Activated naive CD4-positive, alpha-beta T cell treated with anti-CD3 and anti-CD28 coated beads for 36 hours (primary cell): ENCODE results near the gene CAMK2D. TPM values are rescaled to one million over a fixed set of nuclear protein-coding genes. Genes with fewer than 3 reads are reported as not detected.

ENCODE experiments used
- CTCF ChIA-PET: fragments of 350-600 bp; sonication (Branson Sonifier 250); formaldehyde crosslinking; loops from one replicate; lab custom pipeline; 2021; ENCODE audit warnings: antibody characterized with exemption; lab: Charles Lee
- DNase-seq: peaks from one replicate; pipeline ENCODE4 v3.0.0-alpha.2; 2020
- H3K27ac Mint-ChIP-seq: one replicate; pipeline ENCODE4 v1.8.0; 2021; ENCODE audit warnings: mild to moderate bottlenecking, mixed read lengths
- H3K27me3 Mint-ChIP-seq: one replicate; pipeline ENCODE4 v1.8.0; 2021; ENCODE audit warnings: low read depth, mixed read lengths
- H3K36me3 Mint-ChIP-seq: one replicate; pipeline ENCODE4 v1.8.0; 2021; ENCODE audit warnings: low read depth, mixed read lengths
- H3K4me1 Mint-ChIP-seq: one replicate; pipeline ENCODE4 v1.8.0; 2021; ENCODE audit warnings: low read depth, mixed read lengths
- H3K4me3 Mint-ChIP-seq: one replicate; pipeline ENCODE4 v1.8.0; 2021; ENCODE audit warnings: mild to moderate bottlenecking, moderate library complexity, mixed read lengths
- H3K9me3 Mint-ChIP-seq: one replicate; pipeline ENCODE4 v1.8.0; 2021; ENCODE audit warnings: mixed read lengths
- intact Hi-C: fragments of 100-400 bp; cut with micrococcal nuclease; formaldehyde crosslinking; loops from one replicate; pipeline ENCODE4 v1.15.1; 2023
- total RNA-seq, 2 experiments: library from RNA; stranded (reverse); gene quantifications; one replicate each; pipeline ENCODE4 v1.2.3, GENCODE V29; 2021

CAMK2D gene
- total RNA-seq, 2 experiments from 2014 or later: 75.7 to 78.3 TPM

GRCh38 chr4:113528395-113528794, 233.1 kb downstream of the CAMK2D start:
- Mint-ChIP-seq H3K9me3 (no peaks in the 10 kb centered on the region), H3K27ac (no peak overlapping the region), H3K27me3 (no peaks in the 10 kb centered on the region), H3K4me1 (peaks cover 13% of the 10 kb centered on the region), H3K36me3 (peaks cover 49% of the 10 kb centered on the region), H3K4me3 (no peak overlapping the region)
- intact Hi-C loops: no loop called here
- CTCF ChIA-PET: interaction anchor here (0.5 to 1.0 kb wide), 2 partner anchors 134 to 312 kb away, joined by 3 to 4 read pairs; no protein-coding TSS in a partner anchor
- no peak for DNase-seq

- H3K9me3 Mint-ChIP-seq: no peaks in the 10 kb centered on the region
- intact Hi-C loops: loop anchor here (2.0 kb wide), 1 partner anchor 79 kb away; no protein-coding TSS in a partner anchor
These were observed 236.0 kb downstream of the CAMK2D start for GRCh38 chr4:113525521-113525920.

GRCh38 chr4:113524505-113525186, 236.9 kb downstream of the CAMK2D start:
- Mint-ChIP-seq H3K9me3 (no peaks in the 10 kb centered on the region), H3K27me3 (no peaks in the 10 kb centered on the region), H3K36me3 (peaks cover 42% of the 10 kb centered on the region), H3K4me3 (no peak overlapping the region), H3K27ac (no peak overlapping the region), H3K4me1 (peaks cover 15% of the 10 kb centered on the region)
- CTCF ChIA-PET: interaction anchor here (1.1 kb wide), 1 partner anchor 17 kb away, joined by 3 read pairs; no protein-coding TSS in a partner anchor
- intact Hi-C loops: loop anchor here (1.0 to 5.0 kb wide), 5 partner anchors 15 to 238 kb away; no protein-coding TSS in a partner anchor
- no peak for DNase-seq

More at GRCh38 chr4:113525521-113525920, 236.0 kb downstream of the CAMK2D start:
- Mint-ChIP-seq H3K27ac (no peak overlapping the region), H3K36me3 (peaks cover 44% of the 10 kb centered on the region), H3K4me3 (no peak overlapping the region), H3K4me1 (peaks cover 13% of the 10 kb centered on the region), H3K27me3 (no peaks in the 10 kb centered on the region)
- DNase-seq: no peak
- CTCF ChIA-PET: interaction anchor here (0.6 kb wide), 1 partner anchor 160 kb away, joined by 4 read pairs; no protein-coding TSS in a partner anchor

- Mint-ChIP-seq H3K4me3 (no peak overlapping the region), H3K36me3 (peaks cover 41% of the 10 kb centered on the region), H3K27me3 (no peaks in the 10 kb centered on the region), H3K4me1 (peaks cover 15% of the 10 kb centered on the region), H3K27ac (no peak overlapping the region), H3K9me3 (no peaks in the 10 kb centered on the region)
- DNase-seq: no peak
- intact Hi-C loops: loop anchor here (1.0 to 5.0 kb wide), 5 partner anchors 15 to 238 kb away; no protein-coding TSS in a partner anchor
- CTCF ChIA-PET: interaction anchor here (1.1 to 1.5 kb wide), 2 partner anchors 17 to 24 kb away, joined by 3 to 4 read pairs; no protein-coding TSS in a partner anchor
These were observed 237.4 kb downstream of the CAMK2D start for GRCh38 chr4:113524096-113524495.

- H3K27me3 Mint-ChIP-seq: no peaks in the 10 kb centered on the region
- H3K4me3 Mint-ChIP-seq: no peak overlapping the region
- H3K9me3 Mint-ChIP-seq: no peaks in the 10 kb centered on the region
- CTCF ChIA-PET: interaction anchor here (1.5 kb wide), 1 partner anchor 25 kb away, joined by 4 read pairs; no protein-coding TSS in a partner anchor
- no peak overlapping the region for H3K27ac Mint-ChIP-seq
- no peak for DNase-seq
- H3K4me1 Mint-ChIP-seq: peaks cover 15% of the 10 kb centered on the region
- intact Hi-C loops: loop anchor here (5.0 kb wide), 1 partner anchor 110 kb away; no protein-coding TSS in a partner anchor
- H3K36me3 Mint-ChIP-seq: peaks cover 48% of the 10 kb centered on the region
These were observed 239.1 kb downstream of the CAMK2D start for GRCh38 chr4:113522433-113522832.

- Mint-ChIP-seq H3K9me3 (no peaks in the 10 kb centered on the region), H3K4me1 (no peaks in the 10 kb centered on the region), H3K4me3 (no peak overlapping the region), H3K27ac (no peak overlapping the region), H3K27me3 (no peaks in the 10 kb centered on the region), H3K36me3 (peaks cover 40% of the 10 kb centered on the region)
- intact Hi-C loops: no loop called here
- CTCF ChIA-PET: no interaction called here
- no peak for DNase-seq
These were observed 248.2 kb downstream of the CAMK2D start for GRCh38 chr4:113513382-113513781.

GRCh38 chr4:113512880-113513279, 248.7 kb downstream of the CAMK2D start:
- no peaks in the 10 kb centered on the region for H3K9me3 Mint-ChIP-seq
- no peaks in the 10 kb centered on the region for H3K27me3 Mint-ChIP-seq
- no peak overlapping the region for H3K4me3 Mint-ChIP-seq
- DNase-seq: no peak
- CTCF ChIA-PET: no interaction called here
- H3K4me1 Mint-ChIP-seq: no peaks in the 10 kb centered on the region
- intact Hi-C loops: no loop called here
- peaks cover 44% of the 10 kb centered on the region for H3K36me3 Mint-ChIP-seq
- H3K27ac Mint-ChIP-seq: no peak overlapping the region

GRCh38 chr4:113511944-113512343, 249.6 kb downstream of the CAMK2D start:
- peaks cover 40% of the 10 kb centered on the region for H3K36me3 Mint-ChIP-seq
- intact Hi-C loops: no loop called here
- no peak overlapping the region for H3K27ac Mint-ChIP-seq
- H3K4me3 Mint-ChIP-seq: no peak overlapping the region
- H3K27me3 Mint-ChIP-seq: no peaks in the 10 kb centered on the region
- H3K9me3 Mint-ChIP-seq: no peaks in the 10 kb centered on the region
- CTCF ChIA-PET: no interaction called here
- no peak for DNase-seq
- no peaks in the 10 kb centered on the region for H3K4me1 Mint-ChIP-seq

- H3K4me3 Mint-ChIP-seq: no peak overlapping the region
- peaks cover 45% of the 10 kb centered on the region for H3K36me3 Mint-ChIP-seq
These were observed 251.7 kb downstream of the CAMK2D start for GRCh38 chr4:113509851-113510250.

GRCh38 chr4:113505044-113505443, 256.5 kb downstream of the CAMK2D start:
- Mint-ChIP-seq H3K27me3 (no peaks in the 10 kb centered on the region), H3K27ac (no peak overlapping the region), H3K9me3 (no peaks in the 10 kb centered on the region), H3K4me1 (no peaks in the 10 kb centered on the region), H3K36me3 (peaks cover 35% of the 10 kb centered on the region), H3K4me3 (no peak overlapping the region)
- no peak for DNase-seq
- intact Hi-C loops: no loop called here
- CTCF ChIA-PET: no interaction called here

More at GRCh38 chr4:113509851-113510250, 251.7 kb downstream of the CAMK2D start:
- H3K27ac Mint-ChIP-seq: no peak overlapping the region
- no peaks in the 10 kb centered on the region for H3K9me3 Mint-ChIP-seq
- no peaks in the 10 kb centered on the region for H3K4me1 Mint-ChIP-seq
- intact Hi-C loops: no loop called here
- H3K27me3 Mint-ChIP-seq: no peaks in the 10 kb centered on the region
- CTCF ChIA-PET: no interaction called here
- no peak for DNase-seq

- Mint-ChIP-seq H3K4me1 (no peaks in the 10 kb centered on the region), H3K27ac (no peak overlapping the region), H3K4me3 (no peak overlapping the region), H3K36me3 (peaks cover 37% of the 10 kb centered on the region), H3K9me3 (no peaks in the 10 kb centered on the region), H3K27me3 (no peaks in the 10 kb centered on the region)
- CTCF ChIA-PET: no interaction called here
- DNase-seq: no peak
- intact Hi-C loops: no loop called here
These were observed 257.1 kb downstream of the CAMK2D start for GRCh38 chr4:113504422-113504821.

- CTCF ChIA-PET: no interaction called here
- Mint-ChIP-seq H3K4me3 (no peak overlapping the region), H3K9me3 (no peaks in the 10 kb centered on the region), H3K36me3 (peaks cover 38% of the 10 kb centered on the region), H3K4me1 (no peaks in the 10 kb centered on the region), H3K27ac (no peak overlapping the region), H3K27me3 (no peaks in the 10 kb centered on the region)
- intact Hi-C loops: no loop called here
- DNase-seq: no peak
These were observed 257.8 kb downstream of the CAMK2D start for GRCh38 chr4:113503691-113504090.

GRCh38 chr4:113502906-113503305, 258.6 kb downstream of the CAMK2D start:
- no peaks in the 10 kb centered on the region for H3K4me1 Mint-ChIP-seq
- no peaks in the 10 kb centered on the region for H3K27me3 Mint-ChIP-seq
- intact Hi-C loops: no loop called here
- CTCF ChIA-PET: no interaction called here
- no peak overlapping the region for H3K4me3 Mint-ChIP-seq
- DNase-seq: no peak
- H3K9me3 Mint-ChIP-seq: no peaks in the 10 kb centered on the region
- peaks cover 38% of the 10 kb centered on the region for H3K36me3 Mint-ChIP-seq
- H3K27ac Mint-ChIP-seq: no peak overlapping the region
